ENCODE measurements around the gene KDM8.

Gene KDM8

GRCh38 chr16:27203507-27204311, at the start of gene KDM8:
KDM8 (plus strand) TSS chr16:27203526; CDS start chr16:27210124, 6,598 bp downstream.
- DNase-seq, result peak; percentile 97

- DNase-seq, result no peak
Measured at GRCh38 chr16:27154705-27155521, 48.4 kb upstream of the KDM8 start.

- DNase-seq, result no peak
Measured at GRCh38 chr16:27156579-27156978, 46.7 kb upstream of the KDM8 start.

- DNase-seq, result no peak
Measured at GRCh38 chr16:27161398-27161797, 41.9 kb upstream of the KDM8 start.

GRCh38 chr16:27164352-27164751, 39.0 kb upstream of the KDM8 start:
- DNase-seq, result no peak

- DNase-seq, result no peak
Measured at GRCh38 chr16:27165576-27165975, 37.8 kb upstream of the KDM8 start.

GRCh38 chr16:27168790-27169189, 34.5 kb upstream of the KDM8 start:
- no peak for DNase-seq

GRCh38 chr16:27169511-27170071, 33.7 kb upstream of the KDM8 start:
- peak; percentile 52 for DNase-seq

- no peak for DNase-seq
Measured at GRCh38 chr16:27171584-27171983, 31.7 kb upstream of the KDM8 start.

GRCh38 chr16:27174007-27174406, 29.3 kb upstream of the KDM8 start:
- DNase-seq, result no peak

- DNase-seq, result peak; percentile 63
Measured at GRCh38 chr16:27174798-27175197, 28.5 kb upstream of the KDM8 start.

GRCh38 chr16:27175888-27176287, 27.4 kb upstream of the KDM8 start:
- no peak for DNase-seq

- DNase-seq, result peak; percentile 76
Measured at GRCh38 chr16:27177031-27177774, 26.1 kb upstream of the KDM8 start.

GRCh38 chr16:27179500-27180072, 23.7 kb upstream of the KDM8 start:
- DNase-seq, result peak; percentile 35

- DNase-seq, result no peak
Measured at GRCh38 chr16:27181019-27181790, 22.1 kb upstream of the KDM8 start.

- DNase-seq, result no peak
Measured at GRCh38 chr16:27182906-27183405, 20.4 kb upstream of the KDM8 start.

- DNase-seq, result no peak
Measured at GRCh38 chr16:27185776-27186130, 17.6 kb upstream of the KDM8 start.

GRCh38 chr16:27188633-27189032, 14.7 kb upstream of the KDM8 start:
- DNase-seq, result no peak

- no peak for DNase-seq
Measured at GRCh38 chr16:27189335-27189972, 13.9 kb upstream of the KDM8 start.

- no peak for DNase-seq
Measured at GRCh38 chr16:27190316-27190871, 12.9 kb upstream of the KDM8 start.

Measured in NCI-H226 (cell line).